ENCODE data around the gene SPTY2D1. TPM values are rescaled to one million over a fixed set of nuclear protein-coding genes. Genes with fewer than 3 reads are reported as not detected.
"Not testable (repeated sequence)": the region's sequence is repeated elsewhere in the genome, so short reads cannot be mapped to it uniquely, and the experiment has no call there.

Gene SPTY2D1, protein sequence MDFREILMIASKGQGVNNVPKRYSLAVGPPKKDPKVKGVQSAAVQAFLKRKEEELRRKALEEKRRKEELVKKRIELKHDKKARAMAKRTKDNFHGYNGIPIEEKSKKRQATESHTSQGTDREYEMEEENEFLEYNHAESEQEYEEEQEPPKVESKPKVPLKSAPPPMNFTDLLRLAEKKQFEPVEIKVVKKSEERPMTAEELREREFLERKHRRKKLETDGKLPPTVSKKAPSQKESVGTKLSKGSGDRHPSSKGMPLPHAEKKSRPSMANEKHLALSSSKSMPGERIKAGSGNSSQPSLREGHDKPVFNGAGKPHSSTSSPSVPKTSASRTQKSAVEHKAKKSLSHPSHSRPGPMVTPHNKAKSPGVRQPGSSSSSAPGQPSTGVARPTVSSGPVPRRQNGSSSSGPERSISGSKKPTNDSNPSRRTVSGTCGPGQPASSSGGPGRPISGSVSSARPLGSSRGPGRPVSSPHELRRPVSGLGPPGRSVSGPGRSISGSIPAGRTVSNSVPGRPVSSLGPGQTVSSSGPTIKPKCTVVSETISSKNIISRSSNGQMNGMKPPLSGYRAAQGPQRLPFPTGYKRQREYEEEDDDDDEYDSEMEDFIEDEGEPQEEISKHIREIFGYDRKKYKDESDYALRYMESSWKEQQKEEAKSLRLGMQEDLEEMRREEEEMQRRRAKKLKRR
- total RNA-seq (10 to 100 TPM; 17.0 to 20.1 TPM), polyA plus RNA-seq (10 to 100 TPM in 1 of 3 donors, 1 to 10 TPM in 2; 4.7 to 11.0 (median 7.3) TPM), total RNA-seq (54.9 to 152 (median 74.8) reads per million in 6 experiments)

- Mint-ChIP-seq H3K4me3 (peak within 1 kb of the TSS; percentile 87 to 96 (median 94)), H3K27me3 (peaks cover 0 to 1% (median 0%) of the 10 kb centered on the region in 5 donors), H3K27ac (peak within 1 kb of the TSS; percentile 95 to 100 (median 99)), H3K36me3 (no peaks in the 10 kb centered on the region), H3K9me3 (no peaks in the 10 kb centered on the region), H3K4me1 (peaks cover 10 to 42% (median 38%) of the 10 kb centered on the region in 4 donors)
- DNase-seq (peak; percentile 92 to 99 (median 98)), ATAC-seq (peak; percentile 89)
- POLR2A ChIA-PET, result interaction anchor here (0.6 to 3.7 kb wide), 19 partner anchors 15 to 313 kb away, joined by 3 to 35 read pairs (median 5); partner anchors contain the start of genes GTF2H1, HPS5, LDHA and TMEM86A
These were observed at the start of gene SPTY2D1 for GRCh38 chr11:18634140-18635032. TSS of gene SPTY2D1 (minus strand) at chr11:18634342. CDS start at chr11:18634257, 85 bp downstream.

DNA sequence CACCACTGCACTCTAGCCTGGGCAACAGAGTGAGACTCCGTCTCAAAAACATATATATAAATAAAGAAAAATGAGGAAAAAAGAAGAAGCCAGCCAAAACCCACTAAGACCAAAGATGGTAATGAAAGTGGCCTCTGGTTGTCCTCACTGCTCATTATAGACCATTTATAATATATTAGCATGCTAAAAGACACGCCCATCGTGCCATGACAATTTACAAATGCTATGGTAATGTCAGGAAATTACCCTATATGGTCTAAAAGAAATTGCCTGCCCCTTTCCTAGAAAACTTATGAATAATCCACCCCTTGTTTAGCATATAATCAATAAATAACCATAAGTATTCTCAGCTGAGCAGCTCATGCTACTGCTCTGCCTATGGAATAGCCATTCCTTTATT, 48.3 kb upstream of the SPTY2D1 start:
- Mint-ChIP-seq H3K4me3 (no peak overlapping the region), H3K36me3 (no peaks in the 10 kb centered on the region), H3K4me1 (peaks cover 4 to 11% (median 11%) of the 10 kb centered on the region in 4 donors), H3K27me3 (no peaks in the 10 kb centered on the region), H3K27ac (no peak overlapping the region), H3K9me3 (no peaks in the 10 kb centered on the region)
- DNase-seq (no peak), ATAC-seq (no peak)
- POLR2A ChIA-PET, result interaction anchor here (0.5 kb wide), 1 partner anchor 8 kb away, joined by 3 read pairs; no protein-coding TSS in a partner anchor

GRCh38 chr11:18681949-18682348, 47.8 kb upstream of the SPTY2D1 start:
- H3K27ac Mint-ChIP-seq, H3K4me3 Mint-ChIP-seq, H3K9me3 Mint-ChIP-seq, H3K27me3 Mint-ChIP-seq, POLR2A ChIA-PET, DNase-seq, H3K36me3 Mint-ChIP-seq, ATAC-seq: not testable (repeated sequence)
- peaks cover 4 to 12% (median 11%) of the 10 kb centered on the region in 4 donors for H3K4me1 Mint-ChIP-seq

GRCh38 chr11:18677560-18677959, 43.4 kb upstream of the SPTY2D1 start:
- POLR2A ChIA-PET, result interaction anchor here (0.7 to 0.9 kb wide), 3 partner anchors 21 to 955 kb away, joined by 3 to 5 read pairs (median 4); partner anchors contain the start of gene TMEM86A
- H3K4me1 Mint-ChIP-seq, result peaks cover 8 to 33% (median 23%) of the 10 kb centered on the region in 4 donors

DNA sequence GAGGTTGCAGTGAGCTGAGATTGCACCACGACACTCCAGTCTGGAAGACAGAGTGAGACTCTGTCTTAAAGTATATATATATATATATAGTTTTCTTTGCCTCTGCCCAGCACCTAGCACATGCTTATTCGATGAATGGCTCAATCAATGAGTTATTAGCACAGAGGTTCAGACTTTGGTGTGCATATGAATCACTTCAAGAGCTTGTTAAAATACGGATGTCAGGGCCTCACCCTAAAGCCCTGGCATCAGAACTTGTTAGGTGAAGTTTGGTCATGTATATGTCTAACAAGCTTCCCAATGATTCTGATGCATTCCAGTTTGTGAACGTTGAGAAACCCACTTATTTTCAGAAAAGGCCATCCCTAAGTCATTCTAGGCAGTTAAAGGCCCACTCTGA, 42.7 kb upstream of the SPTY2D1 start:
- Mint-ChIP-seq H3K4me3 (no peak overlapping the region), H3K27ac (peak overlapping the region in 1 of 10 donors; percentile 19), H3K4me1 (peaks cover 10 to 36% (median 30%) of the 10 kb centered on the region in 4 donors), H3K9me3 (no peaks in the 10 kb centered on the region), H3K36me3 (no peaks in the 10 kb centered on the region), H3K27me3 (no peaks in the 10 kb centered on the region)
- DNase-seq (no peak), ATAC-seq (no peak)
- POLR2A ChIA-PET, result interaction anchor here (0.7 to 0.9 kb wide), 3 partner anchors 22 to 150 kb away, joined by 3 to 5 read pairs (median 3); partner anchors contain the start of gene TMEM86A

More at GRCh38 chr11:18677560-18677959, 43.4 kb upstream of the SPTY2D1 start:
- H3K27ac Mint-ChIP-seq, result peak overlapping the region in 4 of 10 donors; percentile 3 to 81 (median 40)
- peak overlapping the region in 2 of 10 donors; percentile 7 to 20 for H3K4me3 Mint-ChIP-seq
- H3K9me3 Mint-ChIP-seq, result no peaks in the 10 kb centered on the region
- ATAC-seq (no peak), DNase-seq (no peak)
- no peaks in the 10 kb centered on the region for H3K27me3 Mint-ChIP-seq
- no peaks in the 10 kb centered on the region for H3K36me3 Mint-ChIP-seq

DNA sequence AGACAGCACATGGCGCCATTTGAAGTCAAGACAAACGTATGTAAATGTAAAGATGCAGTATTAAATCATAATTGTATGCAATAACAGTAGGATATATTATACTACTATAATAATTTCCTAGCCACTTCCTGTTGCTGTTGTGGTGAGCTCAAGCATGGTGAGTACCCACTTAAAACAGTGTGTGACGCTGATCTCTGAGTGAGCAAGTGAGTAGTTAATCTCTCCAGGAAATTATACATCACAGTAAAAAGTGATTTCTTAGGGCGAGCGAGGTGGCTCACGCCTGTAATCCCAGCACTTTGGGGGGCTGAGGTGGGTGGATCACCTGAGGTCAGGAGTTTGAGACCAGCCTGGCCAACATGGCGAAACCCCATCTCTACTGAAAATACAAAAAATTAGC, 38.1 kb upstream of the SPTY2D1 start:
- H3K27me3 Mint-ChIP-seq, H3K36me3 Mint-ChIP-seq, H3K9me3 Mint-ChIP-seq: not testable (repeated sequence)
- POLR2A ChIA-PET, result interaction anchor here (0.9 to 2.2 kb wide), 10 partner anchors 15 to 277 kb away, joined by 3 to 12 read pairs (median 6); partner anchors contain the start of genes LDHA, SPTY2D1 and TMEM86A
- ATAC-seq, result peak; percentile 97 to 98
- H3K4me1 Mint-ChIP-seq, result peaks cover 18 to 60% (median 45%) of the 10 kb centered on the region in 4 donors
- peak overlapping the region; percentile 63 to 83 (median 80) for H3K4me3 Mint-ChIP-seq
- peak in 9 of 10 donors; percentile 17 to 87 (median 71) for DNase-seq
- peak overlapping the region; percentile 86 to 99 (median 96) for H3K27ac Mint-ChIP-seq

DNA sequence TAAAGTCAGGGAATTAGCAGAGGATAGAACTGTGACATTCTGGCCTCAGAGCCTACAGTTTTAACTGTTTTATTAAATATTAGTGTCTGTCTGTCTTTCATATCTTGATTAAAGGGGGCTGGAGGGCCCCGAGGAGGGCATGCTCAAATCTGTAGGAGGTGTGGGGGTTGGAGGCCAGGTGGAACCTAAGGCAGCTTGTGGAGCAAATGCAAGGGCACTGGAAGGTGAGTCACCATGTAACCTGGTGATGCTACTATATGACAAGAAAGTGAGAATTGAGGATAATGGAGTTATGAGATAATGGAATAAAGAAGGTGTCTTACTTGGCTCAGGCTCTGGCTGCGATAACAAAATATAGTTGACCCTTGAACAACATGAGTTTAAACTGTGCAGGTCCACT, 37.1 kb upstream of the SPTY2D1 start:
- ATAC-seq (no peak), DNase-seq (no peak)
- Mint-ChIP-seq H3K27ac (peak overlapping the region; percentile 12 to 96 (median 74)), H3K36me3 (no peaks in the 10 kb centered on the region), H3K4me1 (peaks cover 19 to 63% (median 46%) of the 10 kb centered on the region in 4 donors), H3K4me3 (peak overlapping the region in 8 of 10 donors; percentile 14 to 65 (median 36)), H3K27me3 (no peaks in the 10 kb centered on the region), H3K9me3 (no peaks in the 10 kb centered on the region)
- POLR2A ChIA-PET, result interaction anchor here (1.0 to 1.7 kb wide), 3 partner anchors 25 to 45 kb away, joined by 3 to 12 read pairs (median 4); partner anchors contain the start of gene SPTY2D1

DNA sequence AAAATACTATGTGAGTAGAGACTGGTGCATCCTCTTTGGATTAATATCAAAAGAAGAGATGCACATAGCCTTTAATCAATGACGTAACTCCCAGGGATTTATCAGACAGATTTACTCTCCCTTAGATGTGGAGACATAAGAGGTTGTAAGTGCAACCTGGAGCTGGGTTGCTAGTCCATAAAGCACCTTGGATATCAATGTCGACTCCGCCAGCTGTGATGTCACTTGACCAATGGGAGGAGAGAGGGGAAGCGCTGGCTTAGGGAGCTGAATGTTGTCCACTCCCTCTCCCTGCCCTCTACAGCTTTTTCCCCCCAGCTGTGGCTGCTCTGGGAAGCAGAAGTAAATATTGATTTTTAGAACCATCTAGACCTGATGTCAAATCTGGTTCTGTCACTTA, 35.6 kb upstream of the SPTY2D1 start:
- DNase-seq (no peak), ATAC-seq (no peak)
- H3K36me3 Mint-ChIP-seq, result no peaks in the 10 kb centered on the region
- peak overlapping the region in 9 of 10 donors; percentile 2 to 82 (median 61) for H3K27ac Mint-ChIP-seq
- H3K9me3 Mint-ChIP-seq, result no peaks in the 10 kb centered on the region
- H3K4me1 Mint-ChIP-seq, result peaks cover 20 to 70% (median 49%) of the 10 kb centered on the region in 4 donors
- POLR2A ChIA-PET, result interaction anchor here (1.0 kb wide), 1 partner anchor 143 kb away, joined by 3 read pairs; the partner anchor contains the start of gene TSG101
- peak overlapping the region in 1 of 10 donors; percentile 13 for H3K4me3 Mint-ChIP-seq
- H3K27me3 Mint-ChIP-seq, result no peaks in the 10 kb centered on the region

- ATAC-seq (no peak), DNase-seq (no peak)
- H3K4me3 Mint-ChIP-seq, result peak overlapping the region in 7 of 10 donors; percentile 7 to 48 (median 23)
- H3K36me3 Mint-ChIP-seq, result no peaks in the 10 kb centered on the region
- no peaks in the 10 kb centered on the region for H3K9me3 Mint-ChIP-seq
- peak overlapping the region; percentile 2 to 82 (median 64) for H3K27ac Mint-ChIP-seq
- H3K27me3 Mint-ChIP-seq, result no peaks in the 10 kb centered on the region
- POLR2A ChIA-PET, result interaction anchor here (1.0 kb wide), 1 partner anchor 142 kb away, joined by 3 read pairs; the partner anchor contains the start of gene TSG101
- H3K4me1 Mint-ChIP-seq, result peaks cover 20 to 70% (median 51%) of the 10 kb centered on the region in 4 donors
These were observed 35.1 kb upstream of the SPTY2D1 start for GRCh38 chr11:18669219-18669596.

DNA sequence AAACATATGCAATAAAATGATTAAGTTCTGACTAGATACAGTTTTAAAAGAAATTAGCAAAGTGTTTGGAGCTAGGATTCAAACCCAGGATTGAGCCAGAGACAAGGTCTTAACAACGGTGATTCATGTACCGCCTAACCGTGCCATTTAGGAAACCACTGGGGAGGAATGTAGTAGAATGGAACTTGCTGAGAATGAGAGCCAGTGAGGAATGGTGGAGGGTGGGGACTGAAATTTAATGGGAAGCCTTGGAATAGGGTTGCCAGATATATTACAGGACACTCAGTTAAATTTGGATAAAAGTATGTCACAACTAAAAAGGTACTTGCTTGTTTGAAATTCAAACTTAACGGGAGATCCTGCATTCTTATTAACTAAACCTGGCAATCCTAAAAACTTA, 34.0 kb upstream of the SPTY2D1 start:
- no peak for ATAC-seq
- POLR2A ChIA-PET, result interaction anchor here (0.6 kb wide), 1 partner anchor 23 kb away, joined by 5 read pairs; no protein-coding TSS in a partner anchor
- Mint-ChIP-seq H3K36me3 (no peaks in the 10 kb centered on the region), H3K27ac (peak overlapping the region in 5 of 10 donors; percentile 3 to 78 (median 67)), H3K9me3 (no peaks in the 10 kb centered on the region), H3K4me1 (peaks cover 20 to 64% (median 48%) of the 10 kb centered on the region in 4 donors), H3K4me3 (no peak overlapping the region), H3K27me3 (no peaks in the 10 kb centered on the region)
- no peak for DNase-seq

- not testable (repeated sequence) for H3K36me3 Mint-ChIP-seq, H3K27me3 Mint-ChIP-seq, H3K9me3 Mint-ChIP-seq
- ATAC-seq, result peak; percentile 51 to 75
- Mint-ChIP-seq H3K4me1 (peaks cover 13 to 43% (median 31%) of the 10 kb centered on the region in 4 donors), H3K27ac (peak overlapping the region; percentile 3 to 95 (median 84)), H3K4me3 (peak overlapping the region; percentile 11 to 84 (median 64))
- POLR2A ChIA-PET, result interaction anchor here (0.8 to 1.3 kb wide), 3 partner anchors 28 to 31 kb away, joined by 3 to 8 read pairs (median 3); partner anchors contain the start of gene SPTY2D1
- peak in 2 of 10 donors; percentile 15 to 34 for DNase-seq
These were observed 31.3 kb upstream of the SPTY2D1 start for GRCh38 chr11:18665353-18665872.
